Measurements from ENCODE around the gene PAQR6. TPM values are rescaled to one million over a fixed set of nuclear protein-coding genes. Genes with fewer than 3 reads are reported as not detected.
A peak's percentile ranks its signal among the peaks of the same experiment; 100 is the strongest.

PAQR6 gene
- total RNA-seq, 1 experiment from 2014 or later = 15.8 TPM

DNA sequence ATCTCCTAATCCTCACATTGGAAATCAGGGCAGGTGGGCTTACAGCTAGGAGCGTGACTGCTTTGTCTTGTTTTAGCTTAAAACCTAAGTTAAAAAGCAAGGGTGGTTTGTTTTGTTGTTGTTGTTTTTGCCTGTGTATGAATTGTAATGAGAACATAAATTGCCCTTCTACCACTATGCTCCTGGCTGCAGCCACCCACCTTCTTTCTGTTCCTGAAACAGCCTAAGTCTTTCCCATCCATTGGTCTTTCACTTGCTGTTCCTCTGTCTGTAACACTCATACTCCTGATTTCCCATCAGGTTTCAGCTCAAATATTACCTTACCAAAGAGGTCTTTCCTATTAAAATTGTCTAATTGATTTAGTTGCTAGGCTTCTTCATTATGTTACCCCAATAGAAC is 35.7 kb upstream of the PAQR6 start:
- Histone ChIP-seq H3K18ac (ENCODE audit: insufficient read length, low read depth, low read length) (no peak overlapping the region), H2BK120ac (ENCODE audit: low read depth, low read length, poor library complexity, severe bottlenecking) (no peak overlapping the region), H2AFZ (ENCODE audit: low read length) (no peak overlapping the region), H3K27me3 (ENCODE audit: insufficient read depth, low read length) (no peaks in the 10 kb centered on the region), H2BK15ac (ENCODE audit: low read depth, low read length) (no peak overlapping the region), H2BK12ac (ENCODE audit: insufficient read length, low read depth, low read length) (no peak overlapping the region), H2AK5ac (ENCODE audit: insufficient read length, low read length) (no peak overlapping the region), H3K9me3 (ENCODE audit: control insufficient read depth, low read depth, low read length) (no peaks in the 10 kb centered on the region), H2BK5ac (ENCODE audit: insufficient read length, low read length) (no peak overlapping the region), H3K79me2 (ENCODE audit: insufficient read depth, low read length) (peaks cover 22% of the 10 kb centered on the region), H2BK20ac (ENCODE audit: low read depth, low read length, poor library complexity, severe bottlenecking) (no peak overlapping the region), H3K9ac (ENCODE audit: extremely low read depth, insufficient read length, low read length) (peak overlapping the region; percentile 90), H3K56ac (ENCODE audit: insufficient read length, low read depth, low read length) (no peak overlapping the region), H3K4me1 (ENCODE audit: insufficient read depth, low read length) (no peaks in the 10 kb centered on the region), H4K8ac (replicated peaks; ENCODE audit: insufficient read length, low read depth, low read length) (no peak overlapping the region), H4K5ac (ENCODE audit: insufficient read length, low read depth, low read length) (peak overlapping the region; percentile 31), H3K23me2 (ENCODE audit: insufficient read length, low read depth, low read length, poor library complexity, severe bottlenecking) (peaks cover 12% of the 10 kb centered on the region), H3K4me2 (ENCODE audit: insufficient read depth, insufficient read length, low read length) (peak overlapping the region; percentile 93), H3K27ac (ENCODE audit: insufficient read length, low read depth, low read length) (no peak overlapping the region), H3K4ac (ENCODE audit: low read depth, low read length) (no peak overlapping the region), H3K14ac (ENCODE audit: insufficient read depth, low read length) (no peak overlapping the region), H4K91ac (ENCODE audit: insufficient read length, low read depth, low read length) (no peak overlapping the region), H4K20me1 (ENCODE audit: control insufficient read depth, insufficient read depth, insufficient read length) (no peaks in the 10 kb centered on the region), H3K79me1 (ENCODE audit: insufficient read depth, low read depth, low read length, poor library complexity, severe bottlenecking) (peaks cover 5% of the 10 kb centered on the region), H3T11ph (ENCODE audit: low read length) (no peak overlapping the region), H3K23ac (ENCODE audit: insufficient read length, low read depth, low read length) (no peak overlapping the region)
- Mint-ChIP-seq H3K4me3 (peak overlapping the region; percentile 97 to 98), H3K27ac (peak overlapping the region; percentile 44 to 90 (median 65); a peak in 6 of 7 replicates), H3K27me3 (ENCODE audit: low read depth) (no peaks in the 10 kb centered on the region; the same call in 1 of the 2 replicates), H3K36me3 (ENCODE audit: insufficient read depth in 1 of 3, low read depth in 3 of 3) (peaks cover 4 to 11% (median 5%) of the 10 kb centered on the region in 3 experiments; a peak in 6 of 7 replicates), H3K9me3 (no peaks in the 10 kb centered on the region), H3K4me1 (peaks cover 24 to 29% of the 10 kb centered on the region in 2 experiments)
- no peak for DNase-seq
- WGBS (ENCODE audit: extremely low coverage, insufficient read length, low lambda C conversion rate) = no CpG with 5 or more reads among the region's 1 CpG
- TF ChIP-seq, protein P1, sequence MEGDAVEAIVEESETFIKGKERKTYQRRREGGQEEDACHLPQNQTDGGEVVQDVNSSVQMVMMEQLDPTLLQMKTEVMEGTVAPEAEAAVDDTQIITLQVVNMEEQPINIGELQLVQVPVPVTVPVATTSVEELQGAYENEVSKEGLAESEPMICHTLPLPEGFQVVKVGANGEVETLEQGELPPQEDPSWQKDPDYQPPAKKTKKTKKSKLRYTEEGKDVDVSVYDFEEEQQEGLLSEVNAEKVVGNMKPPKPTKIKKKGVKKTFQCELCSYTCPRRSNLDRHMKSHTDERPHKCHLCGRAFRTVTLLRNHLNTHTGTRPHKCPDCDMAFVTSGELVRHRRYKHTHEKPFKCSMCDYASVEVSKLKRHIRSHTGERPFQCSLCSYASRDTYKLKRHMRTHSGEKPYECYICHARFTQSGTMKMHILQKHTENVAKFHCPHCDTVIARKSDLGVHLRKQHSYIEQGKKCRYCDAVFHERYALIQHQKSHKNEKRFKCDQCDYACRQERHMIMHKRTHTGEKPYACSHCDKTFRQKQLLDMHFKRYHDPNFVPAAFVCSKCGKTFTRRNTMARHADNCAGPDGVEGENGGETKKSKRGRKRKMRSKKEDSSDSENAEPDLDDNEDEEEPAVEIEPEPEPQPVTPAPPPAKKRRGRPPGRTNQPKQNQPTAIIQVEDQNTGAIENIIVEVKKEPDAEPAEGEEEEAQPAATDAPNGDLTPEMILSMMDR (conservative IDR thresholded peaks at IDR 0.05) = no peak
